ENCODE measurements around the gene MYOCOS.
"Not testable (repeated sequence)": the region's sequence is repeated elsewhere in the genome, so short reads cannot be mapped to it uniquely, and the experiment has no call there.

Gene MYOCOS

GRCh38 chr1:171627020-171627419 lies 5.0 kb downstream of the MYOCOS start:
- DNase-seq: no peak

- no peak for DNase-seq
Observed at GRCh38 chr1:171628225-171628624, 6.2 kb downstream of the MYOCOS start.

GRCh38 chr1:171635661-171636060 lies 13.6 kb downstream of the MYOCOS start:
- no peak for DNase-seq

GRCh38 chr1:171636141-171636540 lies 14.1 kb downstream of the MYOCOS start:
- DNase-seq: no peak

- DNase-seq: no peak
Observed at GRCh38 chr1:171637928-171638576, 16.0 kb downstream of the MYOCOS start.

GRCh38 chr1:171640225-171640624 lies 18.2 kb downstream of the MYOCOS start:
- no peak for DNase-seq

- DNase-seq: no peak
Observed at GRCh38 chr1:171641076-171641864, 19.2 kb downstream of the MYOCOS start.

GRCh38 chr1:171642197-171642596 lies 20.2 kb downstream of the MYOCOS start:
- DNase-seq: no peak

- no peak for DNase-seq
Observed at GRCh38 chr1:171643156-171643555, 21.1 kb downstream of the MYOCOS start.

GRCh38 chr1:171644805-171645483 lies 22.9 kb downstream of the MYOCOS start:
- peak; percentile 89 for DNase-seq

- no peak for DNase-seq
Observed at GRCh38 chr1:171645553-171646248, 23.7 kb downstream of the MYOCOS start.

- no peak for DNase-seq
Observed at GRCh38 chr1:171646249-171646560, 24.2 kb downstream of the MYOCOS start.

- DNase-seq: no peak
Observed at GRCh38 chr1:171652234-171652822, 30.3 kb downstream of the MYOCOS start, which contains the start of gene MYOC. TSS of gene MYOC (minus strand) at chr1:171652688. CDS start at chr1:171652611, 77 bp downstream.

- no peak for DNase-seq
Observed at GRCh38 chr1:171653796-171654195, 31.8 kb downstream of the MYOCOS start.

GRCh38 chr1:171654201-171654941 lies 32.3 kb downstream of the MYOCOS start:
- DNase-seq: no peak

- peak; percentile 81 for DNase-seq
Observed at GRCh38 chr1:171654942-171655745, 33.1 kb downstream of the MYOCOS start.

- DNase-seq: no peak
Observed at GRCh38 chr1:171655746-171656116, 33.7 kb downstream of the MYOCOS start.

GRCh38 chr1:171656206-171656605 lies 34.2 kb downstream of the MYOCOS start:
- DNase-seq: not testable (repeated sequence)

- no peak for DNase-seq
Observed at GRCh38 chr1:171661076-171661650, 39.1 kb downstream of the MYOCOS start.

- no peak for DNase-seq
Observed at GRCh38 chr1:171663036-171663853, 41.2 kb downstream of the MYOCOS start.

All from RPMI8226 (cell line).